IMR-90 (cell line): ENCODE results near the gene CDH13.

Experiments
- BHLHE40 ChIP-seq: fragments of 150-350 bp; IDR thresholded peaks from 2 replicates; pipeline ENCODE4 v1.6.1; 2016; ENCODE audit warnings: mild to moderate bottlenecking, low read depth, low read length
- CHD1 ChIP-seq: IDR thresholded peaks from 2 replicates; pipeline ENCODE4 v1.6.1; 2012; ENCODE audit warnings: low read depth, low read length, improper control_type of control experiment
- FOS ChIP-seq: fragments of 150-350 bp; IDR thresholded peaks from 2 replicates; pipeline ENCODE4 v1.6.1; 2016; ENCODE audit warnings: low read depth, low read length
- MAFK ChIP-seq: IDR thresholded peaks from 2 replicates; pipeline ENCODE4 v1.6.1; 2012; ENCODE audit warnings: low read depth, low read length, improper control_type of control experiment
- MAZ ChIP-seq: IDR thresholded peaks from 2 replicates; pipeline ENCODE4 v1.6.1; 2012; ENCODE audit warnings: low read depth, mild to moderate bottlenecking, low read length, improper control_type of control experiment, moderate library complexity, borderline replicate concordance
- MXI1 ChIP-seq: IDR thresholded peaks from 2 replicates; pipeline ENCODE4 v1.6.1; 2012; ENCODE audit warnings: low read depth, mild to moderate bottlenecking, low read length, moderate library complexity, borderline replicate concordance
- NFE2L2 ChIP-seq: fragments of 150-350 bp; IDR thresholded peaks from 2 replicates; pipeline ENCODE4 v1.6.1; 2016; ENCODE audit warnings: low read depth, mild to moderate bottlenecking, low read length
- POLR2A ChIP-seq: IDR thresholded peaks from 2 replicates; pipeline ENCODE4 v1.6.1; 2012; ENCODE audit warnings: mild to moderate bottlenecking, low read depth, low read length
- RAD21 ChIP-seq: IDR thresholded peaks from 2 replicates; pipeline ENCODE4 v1.6.1; 2012; ENCODE audit warnings: low read length, improper control_type of control experiment
- RFX5 ChIP-seq: IDR thresholded peaks from 2 replicates; pipeline ENCODE4 v1.8.0; 2012; ENCODE audit warnings: low read depth, mild to moderate bottlenecking, low read length, moderate library complexity
- TF ChIP-seq, protein P1 (sequence below): conservative IDR thresholded peaks from 2 replicates; pipeline ENCODE4 v1.5.1; 2012; ENCODE audit warnings: mild to moderate bottlenecking, low read depth, low read length, improper control_type of control experiment

DNA sequence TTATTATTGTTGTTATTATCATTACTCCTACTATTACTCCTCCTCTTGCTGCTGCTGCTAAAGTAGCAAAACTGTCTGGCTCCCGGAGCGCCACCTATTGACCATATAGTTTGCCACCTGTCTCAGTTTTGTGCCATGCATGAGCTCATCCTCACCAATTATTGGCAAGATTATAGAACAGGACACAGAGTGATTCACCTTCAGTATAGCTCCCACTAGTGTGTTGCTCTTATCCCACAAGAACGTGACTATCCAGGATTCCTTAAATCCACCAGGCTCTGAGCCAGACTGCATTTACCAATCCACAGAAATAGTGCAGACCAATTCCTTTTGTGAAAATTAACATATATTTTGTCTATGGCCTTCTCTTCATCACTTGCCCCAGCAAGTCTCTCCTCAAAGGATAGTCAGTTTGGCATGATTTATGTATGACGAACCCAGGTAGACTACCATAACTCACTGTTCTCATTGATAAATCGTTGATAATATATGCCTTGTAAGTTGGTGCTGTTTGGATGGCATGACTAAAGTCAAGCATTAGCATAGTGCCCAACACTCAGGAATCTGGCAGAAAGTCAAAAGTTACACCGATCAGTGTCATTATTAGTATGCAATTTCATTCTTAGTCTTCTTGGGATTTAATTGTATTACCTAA is 775.5 kb downstream of the CDH13 start:
- TF ChIP-seq, protein P1, sequence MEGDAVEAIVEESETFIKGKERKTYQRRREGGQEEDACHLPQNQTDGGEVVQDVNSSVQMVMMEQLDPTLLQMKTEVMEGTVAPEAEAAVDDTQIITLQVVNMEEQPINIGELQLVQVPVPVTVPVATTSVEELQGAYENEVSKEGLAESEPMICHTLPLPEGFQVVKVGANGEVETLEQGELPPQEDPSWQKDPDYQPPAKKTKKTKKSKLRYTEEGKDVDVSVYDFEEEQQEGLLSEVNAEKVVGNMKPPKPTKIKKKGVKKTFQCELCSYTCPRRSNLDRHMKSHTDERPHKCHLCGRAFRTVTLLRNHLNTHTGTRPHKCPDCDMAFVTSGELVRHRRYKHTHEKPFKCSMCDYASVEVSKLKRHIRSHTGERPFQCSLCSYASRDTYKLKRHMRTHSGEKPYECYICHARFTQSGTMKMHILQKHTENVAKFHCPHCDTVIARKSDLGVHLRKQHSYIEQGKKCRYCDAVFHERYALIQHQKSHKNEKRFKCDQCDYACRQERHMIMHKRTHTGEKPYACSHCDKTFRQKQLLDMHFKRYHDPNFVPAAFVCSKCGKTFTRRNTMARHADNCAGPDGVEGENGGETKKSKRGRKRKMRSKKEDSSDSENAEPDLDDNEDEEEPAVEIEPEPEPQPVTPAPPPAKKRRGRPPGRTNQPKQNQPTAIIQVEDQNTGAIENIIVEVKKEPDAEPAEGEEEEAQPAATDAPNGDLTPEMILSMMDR = 0 out of 2 replicates have a peak, but pooled peaks have one; percentile 2
- no peak for TF ChIP-seq FOS
- TF ChIP-seq CHD1 = no peak
- no peak for TF ChIP-seq MXI1
- no peak for TF ChIP-seq MAZ
- TF ChIP-seq NFE2L2 = no peak
- TF ChIP-seq RFX5 = no peak
- no peak for TF ChIP-seq BHLHE40
- TF ChIP-seq POLR2A = no peak
- no peak for TF ChIP-seq RAD21
- TF ChIP-seq MAFK = no peak
